AG09309 (cell line): ENCODE results near the gene N4BP2.
A peak's percentile ranks its signal among the peaks of the same experiment; 100 is the strongest.
"Not testable (repeated sequence)": the region's sequence is repeated elsewhere in the genome, so short reads cannot be mapped to it uniquely, and the experiment has no call there.

Experiments
- DNase-seq: peaks from one replicate; pipeline ENCODE4 v3.0.0-alpha.2; 2010; ENCODE audit warnings: low read depth
- H3K4me3 ChIP-seq: 2 replicates; pipeline ENCODE4 v1.5.1; 2011; ENCODE audit warnings: mild to moderate bottlenecking, low read depth, low read length, moderate library complexity; ENCODE audit not compliant: control insufficient read depth
- CTCF ChIP-seq: IDR thresholded peaks from 2 replicates; pipeline ENCODE4 v1.5.1; 2011; ENCODE audit warnings: mild to moderate bottlenecking, low read depth, low read length, inconsistent platforms; ENCODE audit not compliant: insufficient read depth, control insufficient read depth; ENCODE audit errors: missing control alignments

Gene N4BP2

DNA sequence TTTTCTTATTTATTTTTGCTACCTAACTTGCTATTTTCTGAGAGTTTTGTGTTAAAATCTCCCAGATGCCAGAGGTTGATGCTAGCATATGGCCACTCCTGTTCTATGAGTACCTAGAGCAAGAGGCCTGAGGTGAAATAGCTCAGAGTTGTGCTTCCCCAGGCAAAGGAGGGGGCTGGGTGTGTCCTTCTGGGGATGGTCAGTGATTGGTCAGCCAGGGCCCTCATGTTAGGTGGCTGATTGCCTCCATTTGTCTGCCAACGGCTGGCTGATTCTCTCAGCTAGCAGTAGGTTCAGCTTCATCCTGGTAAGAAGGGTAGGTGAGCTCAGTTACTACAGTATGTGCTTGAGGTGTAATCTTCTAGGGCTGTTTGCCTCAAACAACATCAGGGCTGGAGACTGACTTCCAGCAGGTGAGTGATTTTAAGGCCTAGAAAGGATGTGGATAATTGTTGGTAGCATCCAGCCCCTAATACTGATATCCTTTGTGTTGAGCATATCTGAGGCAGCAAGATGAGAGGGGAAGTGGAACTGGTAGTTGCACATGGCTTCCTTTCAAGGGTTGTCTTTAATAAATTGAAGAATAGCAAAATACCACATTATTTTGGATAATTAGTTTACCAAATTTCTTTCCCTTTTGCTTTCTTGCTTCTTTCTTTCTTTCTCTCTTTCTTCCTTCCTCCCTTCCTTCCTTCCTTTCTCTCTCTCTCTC, 77.7 kb downstream of the N4BP2 start:
- DNase-seq, result no peak
- TF ChIP-seq CTCF, result no peak
- no peak overlapping the region for H3K4me3 ChIP-seq

DNA sequence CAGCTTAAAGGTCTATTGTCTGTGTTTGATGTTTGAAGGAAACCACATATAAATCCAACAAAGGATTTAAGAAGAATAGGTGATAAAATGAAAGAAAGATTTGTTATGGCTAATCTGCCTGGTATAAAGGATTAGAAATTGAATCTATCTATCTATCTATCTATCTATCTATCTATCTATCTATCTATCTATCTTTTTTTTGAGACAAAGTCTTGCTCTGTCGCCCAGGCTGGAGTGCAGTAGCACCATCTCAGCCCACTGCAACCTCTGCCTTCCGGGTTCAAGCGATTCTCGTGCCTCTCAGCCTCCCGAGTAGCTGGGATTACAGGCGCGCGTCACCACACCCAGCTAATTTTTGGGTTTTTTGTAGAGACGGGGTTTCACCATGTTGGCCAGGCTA, 79.6 kb downstream of the N4BP2 start:
- H3K4me3 ChIP-seq, DNase-seq: not testable (repeated sequence)

DNA sequence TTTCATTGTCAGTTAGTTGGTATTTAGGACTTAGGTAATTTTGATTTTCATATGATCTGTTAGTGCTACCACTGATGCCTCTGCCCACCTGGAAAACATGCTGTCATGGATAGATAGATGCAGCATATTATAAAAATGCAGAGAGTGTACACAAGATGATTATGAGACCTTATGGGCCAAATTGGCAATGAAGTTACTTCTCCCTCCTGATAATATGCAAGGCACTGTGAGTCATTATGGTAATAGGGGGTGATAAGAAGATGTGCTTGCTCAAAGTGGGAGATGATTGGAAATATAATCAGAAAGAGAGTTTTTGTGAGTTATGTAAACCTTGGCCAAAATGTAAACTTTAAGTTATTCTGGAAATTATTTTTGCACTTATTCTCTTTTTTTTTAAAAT, 83.5 kb downstream of the N4BP2 start:
- no peak overlapping the region for H3K4me3 ChIP-seq
- no peak for TF ChIP-seq CTCF

GRCh38 chr4:40140597-40140996, 83.9 kb downstream of the N4BP2 start:
- not testable (repeated sequence) for DNase-seq, H3K4me3 ChIP-seq

More for the DNA sequence above, 83.5 kb downstream of the N4BP2 start:
- DNase-seq, result no peak

- no peak for TF ChIP-seq CTCF
- H3K4me3 ChIP-seq, result no peak overlapping the region
- no peak for DNase-seq
Measured at GRCh38 chr4:40143926-40144508, 87.4 kb downstream of the N4BP2 start.

DNA sequence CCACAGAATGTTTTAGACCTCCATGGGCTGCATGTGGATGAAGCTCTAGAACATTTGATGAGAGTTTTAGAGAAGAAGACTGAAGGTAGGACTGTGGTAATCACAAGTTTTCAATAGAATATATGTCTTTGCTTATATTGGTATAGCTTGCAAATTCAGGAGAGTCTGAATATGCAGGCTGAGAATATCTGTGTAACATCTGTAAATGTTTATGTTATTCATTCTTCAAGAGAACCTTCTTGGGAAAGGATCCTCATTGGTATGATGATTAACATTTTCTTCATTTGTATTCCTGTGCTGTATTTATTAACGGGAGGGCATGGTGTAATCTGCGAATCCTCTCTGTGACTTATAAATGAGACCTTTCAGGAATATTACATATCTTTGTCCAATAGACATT, 88.1 kb downstream of the N4BP2 start:
- TF ChIP-seq CTCF, result no peak
- no peak for DNase-seq

GRCh38 chr4:40147490-40147889, 90.8 kb downstream of the N4BP2 start:
- not testable (repeated sequence) for H3K4me3 ChIP-seq

More for the DNA sequence above, 88.1 kb downstream of the N4BP2 start:
- H3K4me3 ChIP-seq, result no peak overlapping the region

DNA sequence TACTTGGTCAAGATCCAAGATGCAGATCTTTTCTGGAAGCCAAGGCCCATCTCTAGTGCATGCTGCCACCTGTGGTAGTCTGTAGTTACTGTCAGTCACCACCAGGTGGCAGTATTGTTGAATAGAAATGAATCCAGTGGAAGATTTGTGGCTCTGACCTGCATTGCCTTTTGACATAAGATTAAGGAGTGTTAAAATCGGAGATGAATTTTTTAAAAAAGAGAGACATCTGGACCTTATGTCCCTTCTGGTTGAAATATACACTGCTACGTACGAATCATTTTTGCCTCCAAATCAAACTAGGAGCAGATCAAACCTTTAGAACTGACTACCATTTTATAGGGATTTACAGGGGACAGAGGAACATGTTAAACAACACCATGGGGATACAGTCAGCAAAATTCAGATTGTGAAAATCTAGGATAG, 93.3 kb downstream of the N4BP2 start:
- peak; percentile 69 for TF ChIP-seq CTCF
- no peak overlapping the region for H3K4me3 ChIP-seq
- peak; percentile 23 for DNase-seq

More at GRCh38 chr4:40147490-40147889, 90.8 kb downstream of the N4BP2 start:
- DNase-seq, result not testable (repeated sequence)
